ENCODE measurements around the gene COL25A1. TPM values are rescaled to one million over a fixed set of nuclear protein-coding genes. Genes with fewer than 3 reads are reported as not detected.

The COL25A1 gene
- total RNA-seq, 1 experiment from 2014 or later = not detected

GRCh38 chr4:109125084-109125483 lies 177.4 kb downstream of the COL25A1 start:
- no TSS peak for BruUV-seq (replicated peaks)
- TF ChIP-seq, protein P1, sequence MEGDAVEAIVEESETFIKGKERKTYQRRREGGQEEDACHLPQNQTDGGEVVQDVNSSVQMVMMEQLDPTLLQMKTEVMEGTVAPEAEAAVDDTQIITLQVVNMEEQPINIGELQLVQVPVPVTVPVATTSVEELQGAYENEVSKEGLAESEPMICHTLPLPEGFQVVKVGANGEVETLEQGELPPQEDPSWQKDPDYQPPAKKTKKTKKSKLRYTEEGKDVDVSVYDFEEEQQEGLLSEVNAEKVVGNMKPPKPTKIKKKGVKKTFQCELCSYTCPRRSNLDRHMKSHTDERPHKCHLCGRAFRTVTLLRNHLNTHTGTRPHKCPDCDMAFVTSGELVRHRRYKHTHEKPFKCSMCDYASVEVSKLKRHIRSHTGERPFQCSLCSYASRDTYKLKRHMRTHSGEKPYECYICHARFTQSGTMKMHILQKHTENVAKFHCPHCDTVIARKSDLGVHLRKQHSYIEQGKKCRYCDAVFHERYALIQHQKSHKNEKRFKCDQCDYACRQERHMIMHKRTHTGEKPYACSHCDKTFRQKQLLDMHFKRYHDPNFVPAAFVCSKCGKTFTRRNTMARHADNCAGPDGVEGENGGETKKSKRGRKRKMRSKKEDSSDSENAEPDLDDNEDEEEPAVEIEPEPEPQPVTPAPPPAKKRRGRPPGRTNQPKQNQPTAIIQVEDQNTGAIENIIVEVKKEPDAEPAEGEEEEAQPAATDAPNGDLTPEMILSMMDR (IDR thresholded peaks at IDR 0.05; ENCODE audit: unreplicated experiment) = no peak
- no peaks in the 10 kb centered on the region for H3K4me1 Mint-ChIP-seq (ENCODE audit: low read depth, unreplicated experiment)
- no peak overlapping the region for H3K4me3 Mint-ChIP-seq (ENCODE audit: low read depth, unreplicated experiment)
- no peak for DNase-seq
- no peaks in the 10 kb centered on the region for H3K27me3 Mint-ChIP-seq (ENCODE audit: unreplicated experiment)
- H3K36me3 Mint-ChIP-seq (ENCODE audit: insufficient read depth, unreplicated experiment) = no peaks in the 10 kb centered on the region
- no peak overlapping the region for H3K27ac Mint-ChIP-seq (ENCODE audit: unreplicated experiment)
- CTCF ChIA-PET = no interaction called here
- no peaks in the 10 kb centered on the region for H3K9me3 Mint-ChIP-seq (ENCODE audit: low read depth, unreplicated experiment)
- intact Hi-C loops (cut with micrococcal nuclease; ENCODE audit: unreplicated experiment) = no loop called here

DNA sequence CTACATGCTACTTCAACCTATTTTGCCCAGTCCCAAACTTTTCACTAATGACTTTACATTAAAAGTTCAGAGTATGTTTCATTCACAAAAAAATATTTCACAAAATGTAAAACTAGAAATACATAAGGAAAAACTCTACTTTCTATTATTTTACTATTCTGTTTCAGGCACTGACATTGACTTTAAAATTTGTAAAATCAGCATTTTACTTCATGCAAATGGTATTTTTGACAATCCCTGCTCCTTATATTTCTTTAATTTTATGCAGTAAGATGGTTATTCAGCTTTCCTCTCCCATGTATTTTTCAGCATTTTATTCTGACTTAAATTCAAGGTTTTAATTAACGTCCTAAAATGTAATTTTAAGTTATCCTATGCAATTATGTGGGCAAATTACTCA lies 178.5 kb downstream of the COL25A1 start:
- Mint-ChIP-seq H3K27ac (ENCODE audit: unreplicated experiment) (no peak overlapping the region), H3K36me3 (ENCODE audit: insufficient read depth, unreplicated experiment) (no peaks in the 10 kb centered on the region), H3K4me3 (ENCODE audit: low read depth, unreplicated experiment) (no peak overlapping the region), H3K27me3 (ENCODE audit: unreplicated experiment) (no peaks in the 10 kb centered on the region), H3K4me1 (ENCODE audit: low read depth, unreplicated experiment) (no peaks in the 10 kb centered on the region), H3K9me3 (ENCODE audit: low read depth, unreplicated experiment) (no peaks in the 10 kb centered on the region)
- DNase-seq = no peak
- intact Hi-C loops (cut with micrococcal nuclease; ENCODE audit: unreplicated experiment) = no loop called here
- TF ChIP-seq, protein P1 (IDR thresholded peaks at IDR 0.05; ENCODE audit: unreplicated experiment) = no peak
- CTCF ChIA-PET = no interaction called here
- no TSS peak for BruUV-seq (replicated peaks)

- Mint-ChIP-seq H3K36me3 (ENCODE audit: insufficient read depth, unreplicated experiment) (no peaks in the 10 kb centered on the region), H3K27ac (ENCODE audit: unreplicated experiment) (no peak overlapping the region), H3K9me3 (ENCODE audit: low read depth, unreplicated experiment) (no peaks in the 10 kb centered on the region), H3K4me3 (ENCODE audit: low read depth, unreplicated experiment) (no peak overlapping the region), H3K27me3 (ENCODE audit: unreplicated experiment) (no peaks in the 10 kb centered on the region), H3K4me1 (ENCODE audit: low read depth, unreplicated experiment) (no peaks in the 10 kb centered on the region)
- CTCF ChIA-PET = no interaction called here
- BruUV-seq (replicated peaks) = no TSS peak
- intact Hi-C loops (cut with micrococcal nuclease; ENCODE audit: unreplicated experiment) = no loop called here
- DNase-seq = no peak
- TF ChIP-seq, protein P1 (IDR thresholded peaks at IDR 0.05; ENCODE audit: unreplicated experiment) = no peak
Observed at GRCh38 chr4:109121561-109121960, 180.9 kb downstream of the COL25A1 start.

DNA sequence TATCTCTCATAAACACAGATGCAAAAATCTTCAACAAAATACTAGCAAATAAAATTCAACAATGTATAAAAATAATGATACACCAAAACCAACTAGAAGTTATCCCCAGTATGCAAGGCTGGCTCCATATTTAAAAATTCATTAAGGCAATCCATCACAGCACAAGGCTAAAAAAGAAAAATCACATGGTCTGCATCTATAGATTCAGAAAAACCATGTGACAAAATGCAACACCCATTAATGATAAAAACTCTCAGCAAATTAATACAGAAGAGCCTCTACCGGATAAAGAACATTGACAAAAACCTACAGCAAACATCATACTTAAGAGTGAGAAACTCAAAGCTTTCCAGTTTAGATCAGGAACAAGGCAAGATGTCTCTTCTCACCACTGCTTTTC lies 182.6 kb downstream of the COL25A1 start:
- no TSS peak for BruUV-seq (replicated peaks)
- H3K27me3 Mint-ChIP-seq (ENCODE audit: unreplicated experiment) = no peaks in the 10 kb centered on the region
- intact Hi-C loops (cut with micrococcal nuclease; ENCODE audit: unreplicated experiment) = no loop called here

More for the DNA sequence above, 182.6 kb downstream of the COL25A1 start:
- Mint-ChIP-seq H3K36me3 (ENCODE audit: insufficient read depth, unreplicated experiment) (no peaks in the 10 kb centered on the region), H3K9me3 (ENCODE audit: low read depth, unreplicated experiment) (no peaks in the 10 kb centered on the region), H3K4me3 (ENCODE audit: low read depth, unreplicated experiment) (no peak overlapping the region), H3K27ac (ENCODE audit: unreplicated experiment) (no peak overlapping the region), H3K4me1 (ENCODE audit: low read depth, unreplicated experiment) (no peaks in the 10 kb centered on the region)
- TF ChIP-seq, protein P1 (IDR thresholded peaks at IDR 0.05; ENCODE audit: unreplicated experiment) = no peak
- DNase-seq = no peak
- CTCF ChIA-PET = no interaction called here
